CD8-positive, alpha-beta memory T cell (primary cell): ENCODE measurements around the gene RPL22L1. TPM values are rescaled to one million over a fixed set of nuclear protein-coding genes. Genes with fewer than 3 reads are reported as not detected.

Experiments used
- CTCF ChIA-PET: fragments of 350-600 bp; sonication (Branson Sonifier 250); formaldehyde crosslinking; loops from one replicate; lab custom pipeline; 2021; ENCODE audit warnings: antibody characterized with exemption; lab: Charles Lee
- POLR2A ChIA-PET: fragments of 350-600 bp; sonication (Branson Sonifier 250); formaldehyde crosslinking; loops from one replicate; lab custom pipeline; 2021; ENCODE audit warnings: antibody characterized with exemption; lab: Charles Lee
- DNase-seq, 5 donors: peaks; one replicate each; pipeline versions ENCODE4 v3.0.0 to v3.0.0-alpha.2; 2020 to 2022; ENCODE audit warnings: mixed read lengths in 1 of 5
- H3K27ac ChIP-seq: one replicate; pipeline ENCODE4 v1.7.0; 2013; ENCODE audit warnings: low read depth, mild to moderate bottlenecking, low read length, moderate library complexity
- H3K27me3 ChIP-seq: 2 replicates; pipeline ENCODE4 v1.7.0; 2013; ENCODE audit warnings: low read length, mild to moderate bottlenecking; ENCODE audit not compliant: insufficient read depth, poor library complexity, severe bottlenecking
- H3K36me3 ChIP-seq: 2 replicates; pipeline ENCODE4 v1.7.0; 2013; ENCODE audit warnings: mild to moderate bottlenecking, low read length, moderate library complexity; ENCODE audit not compliant: insufficient read depth
- H3K4me1 ChIP-seq: 2 replicates; pipeline ENCODE4 v1.7.0; 2013; ENCODE audit warnings: mild to moderate bottlenecking, low read length, moderate library complexity; ENCODE audit not compliant: insufficient read depth
- H3K4me3 ChIP-seq: 2 replicates; pipeline ENCODE4 v1.7.0; 2013; ENCODE audit warnings: mild to moderate bottlenecking, low read length
- H3K9me3 ChIP-seq: 2 replicates; pipeline ENCODE4 v1.7.0; 2013; ENCODE audit warnings: mild to moderate bottlenecking, low read length
- H3K27ac Mint-ChIP-seq, 8 donors: one replicate each; pipeline ENCODE4 v1.8.0; 2020 to 2021; ENCODE audit warnings: mixed read lengths in 8 of 8, mild to moderate bottlenecking in 6 of 8, inconsistent platforms in 3 of 8, moderate library complexity in 3 of 8
- H3K27me3 Mint-ChIP-seq, 2 donors: one replicate each; pipeline ENCODE4 v1.8.0; 2020 to 2021; ENCODE audit warnings: mixed read lengths in 2 of 2, mild to moderate bottlenecking in 1 of 2, moderate library complexity in 1 of 2
- H3K36me3 Mint-ChIP-seq, 3 donors: one replicate each; pipeline ENCODE4 v1.8.0; 2020 to 2021; ENCODE audit warnings: mixed read lengths in 3 of 3, inconsistent platforms in 1 of 3, mild to moderate bottlenecking in 1 of 3
- H3K4me1 Mint-ChIP-seq, 3 donors: one replicate each; pipeline ENCODE4 v1.8.0; 2020 to 2021; ENCODE audit warnings: mixed read lengths in 3 of 3, inconsistent platforms in 1 of 3, mild to moderate bottlenecking in 1 of 3
- H3K4me3 Mint-ChIP-seq, 7 donors: one replicate each; pipeline ENCODE4 v1.8.0; 2020 to 2021; ENCODE audit warnings: mixed read lengths in 7 of 7, mild to moderate bottlenecking in 6 of 7, moderate library complexity in 4 of 7, inconsistent platforms in 2 of 7
- H3K9me3 Mint-ChIP-seq, 5 donors: one replicate each; pipeline ENCODE4 v1.8.0; 2020 to 2022; ENCODE audit warnings: mixed read lengths in 5 of 5, mild to moderate bottlenecking in 3 of 5, moderate library complexity in 2 of 5, inconsistent platforms in 1 of 5
- polyA plus RNA-seq: library from polyadenylated mRNA; unstranded; fragments of 300-500 nt; fragmentation: Illumina TruSeq; gene quantifications from one replicate; pipeline ENCODE4 v1.2.3, GENCODE V29; 2021
- total RNA-seq, 2 experiments: library from RNA; stranded (reverse); gene quantifications; one replicate each; pipeline ENCODE4 v1.2.3, GENCODE V29; 2021

RPL22L1 gene
- total and polyA plus RNA-seq, 3 experiments from 2014 or later = 42.9 to 228 (median 217) TPM

DNA sequence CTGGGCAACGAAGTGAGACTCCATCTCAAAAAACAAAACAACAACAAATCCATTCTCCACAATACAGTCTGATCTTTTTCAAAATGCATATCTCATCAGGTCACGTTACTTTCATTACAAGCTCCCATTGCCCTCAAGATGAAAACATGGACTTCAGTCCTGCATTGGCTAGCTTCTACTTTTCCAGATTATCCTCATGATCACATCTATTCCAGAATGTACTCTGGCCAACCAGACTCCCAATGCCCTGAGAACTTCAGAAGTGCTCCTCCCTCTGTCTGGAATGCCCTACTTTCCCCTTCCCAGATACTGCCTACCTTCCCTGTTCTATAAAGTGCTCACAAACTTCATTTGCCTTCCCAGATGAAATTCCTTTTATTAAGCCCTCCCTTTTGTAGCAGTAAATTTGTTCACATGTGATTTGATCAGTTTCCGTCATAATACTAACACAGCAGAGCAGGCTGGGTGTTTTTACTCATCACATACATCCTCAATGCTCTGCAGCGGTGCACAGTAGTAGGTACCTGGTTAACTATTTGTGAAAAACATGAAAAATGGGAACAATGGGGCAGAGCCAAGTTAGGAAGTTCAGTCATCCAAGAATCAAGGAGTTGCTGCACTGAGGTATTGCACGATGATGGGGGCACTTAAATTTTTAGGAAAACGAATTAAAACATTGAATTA, 5.3 kb downstream of the RPL22L1 start:
- Histone ChIP-seq H3K4me3 (no peak overlapping the region), H3K9me3 (no peaks in the 10 kb centered on the region), H3K4me1 (peaks cover 27% of the 10 kb centered on the region), H3K27me3 (no peaks in the 10 kb centered on the region), H3K27ac (no peak overlapping the region), H3K36me3 (peaks cover 15% of the 10 kb centered on the region)
- ChIA-PET CTCF (no interaction called here), POLR2A (no interaction called here)
- H3K36me3 Mint-ChIP-seq = peaks cover 9 to 37% (median 12%) of the 10 kb centered on the region in 3 donors
- no peak for DNase-seq
- H3K4me3 Mint-ChIP-seq = no peak overlapping the region
- no peaks in the 10 kb centered on the region for H3K27me3 Mint-ChIP-seq
- peak overlapping the region in 3 of 8 donors; percentile 6 to 56 (median 30) for H3K27ac Mint-ChIP-seq
- peaks cover 18 to 33% (median 27%) of the 10 kb centered on the region in 3 donors for H3K4me1 Mint-ChIP-seq
- H3K9me3 Mint-ChIP-seq = no peaks in the 10 kb centered on the region

DNA sequence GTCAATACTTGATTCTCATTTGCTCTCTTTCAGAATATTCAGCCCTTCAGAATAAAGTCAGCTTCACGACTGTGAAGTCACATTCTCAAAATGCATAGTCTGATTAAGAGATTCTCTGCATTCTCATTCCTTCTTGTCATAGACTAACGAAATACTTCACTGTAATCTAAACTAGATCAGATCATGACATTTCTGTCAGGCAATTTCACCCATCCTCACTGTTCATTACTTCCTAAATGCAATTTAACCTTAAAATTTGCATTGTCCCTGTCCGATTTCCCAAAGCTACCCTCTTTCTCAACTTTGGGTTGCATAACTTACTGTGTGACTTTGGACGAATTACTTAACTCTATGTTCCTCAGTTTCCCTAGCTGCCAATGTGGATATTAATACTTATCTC, 6.2 kb downstream of the RPL22L1 start:
- H3K27me3 Mint-ChIP-seq = no peaks in the 10 kb centered on the region
- Histone ChIP-seq H3K4me3 (no peak overlapping the region), H3K9me3 (no peaks in the 10 kb centered on the region), H3K36me3 (peaks cover 15% of the 10 kb centered on the region), H3K27me3 (no peaks in the 10 kb centered on the region), H3K4me1 (peaks cover 22% of the 10 kb centered on the region), H3K27ac (no peak overlapping the region)
- DNase-seq = no peak
- no peaks in the 10 kb centered on the region for H3K9me3 Mint-ChIP-seq
- peaks cover 13 to 26% (median 21%) of the 10 kb centered on the region in 3 donors for H3K4me1 Mint-ChIP-seq
- POLR2A ChIA-PET = no interaction called here
- H3K27ac Mint-ChIP-seq = no peak overlapping the region
- peaks cover 9 to 32% (median 12%) of the 10 kb centered on the region in 3 donors for H3K36me3 Mint-ChIP-seq
- H3K4me3 Mint-ChIP-seq = no peak overlapping the region
- CTCF ChIA-PET = no interaction called here

DNA sequence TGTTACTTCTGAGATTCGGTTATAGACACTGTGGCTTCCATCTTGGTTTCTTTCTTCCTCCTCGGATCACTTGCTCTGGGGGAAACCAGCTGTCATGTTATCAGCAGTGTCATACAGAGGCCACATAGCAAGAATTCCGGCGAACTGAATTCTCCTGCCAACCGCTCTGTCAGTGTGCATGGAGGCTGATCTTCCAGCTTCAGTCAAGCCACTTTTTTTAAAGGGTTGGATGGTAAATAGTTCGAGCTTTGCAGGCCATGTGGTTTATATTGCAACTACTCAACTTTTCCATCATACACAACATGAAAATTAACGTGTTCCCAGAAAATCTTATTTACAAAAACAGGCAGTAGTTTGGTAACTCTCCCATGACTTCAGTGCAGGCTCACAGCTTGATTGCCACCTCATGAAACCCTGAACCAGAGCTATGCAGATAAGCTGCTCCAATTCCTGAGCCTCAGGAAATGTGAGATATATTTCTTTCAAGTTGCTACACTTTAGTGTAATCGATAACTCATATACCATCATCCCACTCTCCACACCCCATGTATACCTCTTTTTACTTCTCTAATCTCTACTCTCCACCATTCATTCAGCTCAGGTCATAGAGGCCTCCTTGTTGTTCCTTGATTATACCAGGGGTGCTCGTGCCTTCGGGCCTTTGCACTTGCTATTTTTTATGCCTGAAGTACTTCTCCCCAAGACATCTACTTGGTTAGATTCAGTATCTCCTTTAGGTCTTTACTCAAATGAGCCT, 7.2 kb downstream of the RPL22L1 start:
- H3K36me3 Mint-ChIP-seq = peaks cover 9 to 32% (median 12%) of the 10 kb centered on the region in 3 donors
- ChIA-PET CTCF (no interaction called here), POLR2A (no interaction called here)
- H3K4me1 ChIP-seq = peaks cover 11% of the 10 kb centered on the region
- no peak overlapping the region for H3K4me3 ChIP-seq
- no peaks in the 10 kb centered on the region for H3K9me3 ChIP-seq
- H3K4me3 Mint-ChIP-seq = no peak overlapping the region
- H3K27me3 Mint-ChIP-seq = no peaks in the 10 kb centered on the region
- no peaks in the 10 kb centered on the region for H3K27me3 ChIP-seq
- H3K27ac Mint-ChIP-seq = no peak overlapping the region
- DNase-seq = no peak
- H3K9me3 Mint-ChIP-seq = no peaks in the 10 kb centered on the region
- H3K27ac ChIP-seq = no peak overlapping the region
- peaks cover 13% of the 10 kb centered on the region for H3K36me3 ChIP-seq
- peaks cover 9 to 16% (median 13%) of the 10 kb centered on the region in 3 donors for H3K4me1 Mint-ChIP-seq

DNA sequence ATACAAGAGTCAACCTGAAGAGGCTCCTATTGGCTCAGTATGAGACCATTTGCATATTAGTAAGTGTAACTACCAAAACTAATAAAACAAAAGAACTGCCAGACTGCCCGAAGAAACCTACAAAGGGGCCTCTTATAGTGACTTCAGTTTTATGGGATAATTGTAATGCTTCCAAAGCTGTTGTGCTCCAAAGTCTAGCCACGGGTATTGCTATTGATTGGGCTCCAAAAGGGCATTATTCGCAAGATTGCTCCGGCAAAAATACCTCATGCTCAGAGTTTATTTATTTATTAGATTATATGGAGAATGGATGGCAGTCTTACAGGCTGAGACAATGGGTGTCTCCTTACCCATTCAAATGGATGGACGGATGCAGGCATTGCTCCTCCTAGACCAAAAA, 11.4 kb downstream of the RPL22L1 start:
- Mint-ChIP-seq H3K27ac (no peak overlapping the region), H3K27me3 (peaks cover 2 to 13% of the 10 kb centered on the region in 2 donors), H3K4me3 (no peak overlapping the region), H3K36me3 (no peaks in the 10 kb centered on the region), H3K4me1 (no peaks in the 10 kb centered on the region), H3K9me3 (no peaks in the 10 kb centered on the region)
- CTCF ChIA-PET = interaction anchor here (1.9 kb wide), 1 partner anchor 11 kb away, joined by 4 read pairs; the partner anchor contains the start of gene RPL22L1
- POLR2A ChIA-PET = no interaction called here
- no peaks in the 10 kb centered on the region for H3K36me3 ChIP-seq
- DNase-seq = no peak
- H3K27me3 ChIP-seq = no peaks in the 10 kb centered on the region
- H3K9me3 ChIP-seq = no peaks in the 10 kb centered on the region
- no peaks in the 10 kb centered on the region for H3K4me1 ChIP-seq
- no peak overlapping the region for H3K27ac ChIP-seq
- no peak overlapping the region for H3K4me3 ChIP-seq

DNA sequence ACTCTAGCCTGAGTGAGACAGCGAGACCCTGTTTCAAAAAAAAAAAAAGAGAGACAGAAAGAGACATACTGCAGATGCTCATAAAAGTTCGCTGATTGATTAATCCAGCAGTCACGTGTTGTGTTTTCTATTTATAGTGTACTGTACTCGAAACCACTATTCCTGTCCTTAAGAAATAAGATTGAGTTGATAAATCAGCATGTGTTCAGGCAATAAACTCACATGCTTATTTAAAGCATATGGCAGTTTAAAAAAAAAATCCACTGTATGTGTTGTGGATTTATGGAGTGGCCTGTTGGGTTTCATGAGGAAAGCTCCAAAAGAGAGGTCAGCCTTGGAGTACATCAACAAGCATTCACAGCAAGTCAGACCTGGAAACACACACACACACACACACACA, 17.7 kb downstream of the RPL22L1 start:
- H3K27ac ChIP-seq = no peak overlapping the region
- ChIA-PET CTCF (no interaction called here), POLR2A (no interaction called here)
- Mint-ChIP-seq H3K27ac (no peak overlapping the region), H3K36me3 (no peaks in the 10 kb centered on the region), H3K4me3 (no peak overlapping the region), H3K9me3 (no peaks in the 10 kb centered on the region), H3K27me3 (peaks cover 5 to 30% of the 10 kb centered on the region in 2 donors), H3K4me1 (no peaks in the 10 kb centered on the region)
- H3K9me3 ChIP-seq = no peaks in the 10 kb centered on the region
- no peaks in the 10 kb centered on the region for H3K4me1 ChIP-seq
- no peaks in the 10 kb centered on the region for H3K27me3 ChIP-seq
- no peak overlapping the region for H3K4me3 ChIP-seq
- no peak for DNase-seq
- H3K36me3 ChIP-seq = no peaks in the 10 kb centered on the region

DNA sequence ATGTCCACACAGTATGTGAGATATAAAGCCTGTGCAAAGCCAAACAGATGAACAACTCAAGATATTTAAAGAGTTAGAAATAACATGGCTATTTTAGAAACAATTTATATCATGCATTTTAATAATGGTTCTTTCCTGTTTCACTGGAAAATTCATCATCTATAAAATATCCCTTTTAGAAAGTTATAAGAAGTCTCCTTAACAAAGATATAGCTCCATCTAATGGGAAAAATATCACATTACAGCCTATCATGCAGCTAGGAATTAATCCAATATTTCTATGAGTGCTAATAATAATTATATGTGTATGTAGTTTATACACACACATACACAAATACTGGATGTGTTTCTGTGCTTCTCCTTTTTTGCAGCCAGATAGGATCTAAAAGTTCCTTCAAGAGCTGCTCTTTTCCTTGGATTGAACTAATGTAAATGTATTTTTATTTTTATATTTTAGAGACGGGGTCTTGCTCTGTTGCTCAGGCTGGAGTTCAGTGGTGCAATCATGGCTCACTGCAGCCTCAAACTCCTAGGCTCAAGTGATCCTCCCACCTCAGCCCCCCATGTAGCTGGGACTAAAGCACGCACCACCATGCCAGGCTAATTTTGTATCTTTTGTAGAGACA, 21.6 kb downstream of the RPL22L1 start:
- CTCF ChIA-PET = no interaction called here
- Mint-ChIP-seq H3K27ac (no peak overlapping the region), H3K4me1 (no peaks in the 10 kb centered on the region), H3K27me3 (peaks cover 9 to 42% of the 10 kb centered on the region in 2 donors), H3K4me3 (no peak overlapping the region), H3K36me3 (no peaks in the 10 kb centered on the region), H3K9me3 (no peaks in the 10 kb centered on the region)
- DNase-seq = no peak
- no peaks in the 10 kb centered on the region for H3K4me1 ChIP-seq
- no peaks in the 10 kb centered on the region for H3K36me3 ChIP-seq
- POLR2A ChIA-PET = no interaction called here
- H3K9me3 ChIP-seq = no peaks in the 10 kb centered on the region
- no peak overlapping the region for H3K4me3 ChIP-seq
- H3K27me3 ChIP-seq = no peaks in the 10 kb centered on the region
- no peak overlapping the region for H3K27ac ChIP-seq

DNA sequence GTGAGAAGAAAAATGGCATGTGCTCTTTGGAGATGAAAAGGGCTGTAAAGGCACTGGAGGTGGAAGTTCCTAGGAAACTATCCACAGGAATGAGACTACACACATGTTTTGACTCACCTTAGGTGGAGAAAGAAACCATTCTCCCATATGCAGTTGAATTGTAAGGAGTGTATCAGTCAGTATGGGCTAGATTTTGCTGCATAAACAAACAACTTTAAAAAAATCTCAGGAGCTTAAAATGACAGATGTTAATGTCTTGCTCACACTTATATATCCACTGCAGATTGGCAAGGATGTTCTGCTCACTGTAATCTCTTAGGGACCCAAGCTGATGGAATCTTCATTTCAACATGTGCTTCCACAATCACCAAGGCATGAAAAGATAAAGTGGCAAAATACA, 25.6 kb downstream of the RPL22L1 start:
- Mint-ChIP-seq H3K36me3 (no peaks in the 10 kb centered on the region), H3K4me3 (no peak overlapping the region), H3K9me3 (no peaks in the 10 kb centered on the region), H3K4me1 (no peaks in the 10 kb centered on the region), H3K27me3 (peaks cover 6 to 43% of the 10 kb centered on the region in 2 donors), H3K27ac (no peak overlapping the region)
- Histone ChIP-seq H3K36me3 (no peaks in the 10 kb centered on the region), H3K4me1 (no peaks in the 10 kb centered on the region), H3K9me3 (no peaks in the 10 kb centered on the region), H3K27me3 (no peaks in the 10 kb centered on the region), H3K4me3 (no peak overlapping the region), H3K27ac (no peak overlapping the region)
- ChIA-PET CTCF (no interaction called here), POLR2A (no interaction called here)
- DNase-seq = no peak

DNA sequence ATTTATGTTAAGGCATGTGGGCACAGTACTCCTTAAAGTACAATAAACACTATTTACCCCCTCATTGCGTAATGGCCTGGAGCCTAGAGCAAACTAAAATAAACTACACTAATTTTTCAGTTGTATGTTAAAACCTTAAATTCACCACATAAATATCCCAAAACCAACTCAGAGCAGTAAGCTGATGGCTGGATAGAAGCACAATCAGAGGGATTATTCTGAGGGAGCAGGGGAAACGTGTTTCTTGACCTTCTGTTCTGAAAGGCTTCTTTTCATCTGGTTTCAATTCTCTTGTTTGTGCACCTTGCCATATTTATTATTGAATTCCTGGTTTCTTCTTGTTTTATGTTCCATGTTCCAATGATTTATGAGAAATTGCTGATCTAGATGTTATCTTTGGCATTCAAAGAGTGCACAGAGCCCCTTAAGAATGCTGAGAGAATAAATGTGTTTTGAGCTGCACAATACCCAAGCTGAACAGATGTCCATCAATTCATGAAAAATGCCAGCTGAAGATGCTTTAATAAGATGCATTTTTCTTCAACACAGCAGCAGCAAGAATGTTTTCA, 29.6 kb downstream of the RPL22L1 start:
- Histone ChIP-seq H3K4me1 (no peaks in the 10 kb centered on the region), H3K27ac (no peak overlapping the region), H3K4me3 (no peak overlapping the region), H3K27me3 (no peaks in the 10 kb centered on the region), H3K9me3 (no peaks in the 10 kb centered on the region), H3K36me3 (no peaks in the 10 kb centered on the region)
- Mint-ChIP-seq H3K4me3 (no peak overlapping the region), H3K27ac (no peak overlapping the region), H3K9me3 (no peaks in the 10 kb centered on the region), H3K4me1 (no peaks in the 10 kb centered on the region), H3K27me3 (peaks cover 12 to 54% of the 10 kb centered on the region in 2 donors), H3K36me3 (no peaks in the 10 kb centered on the region)
- ChIA-PET POLR2A (interaction anchor here (0.6 kb wide), 1 partner anchor 737 kb away, joined by 3 read pairs; no protein-coding TSS in a partner anchor), CTCF (no interaction called here)
- DNase-seq = no peak
